Omental fat pad (tissue), 4 donors: ENCODE measurements around the gene AGAP1. TPM values are rescaled to one million over a fixed set of nuclear protein-coding genes. Genes with fewer than 3 reads are reported as not detected.

Experiments used
- ATAC-seq: fragments of 150-250 bp; one replicate; pipeline ENCODE4 v1.9.1; 2016; ENCODE audit warnings: mild to moderate bottlenecking, moderate library complexity; ENCODE audit not compliant: low FRiP score
- DNase-seq: peaks from one replicate; pipeline ENCODE4 v3.0.0-alpha.2; 2019; ENCODE audit warnings: low spot score
- CTCF ChIP-seq, 3 donors: fragments of 450-650 bp; IDR thresholded peaks; one replicate each; pipeline ENCODE4 v1.5.1; 2016 to 2017; ENCODE audit warnings: antibody characterized with exemption in 3 of 3, mild to moderate bottlenecking in 3 of 3, moderate library complexity in 2 of 3
- total RNA-seq, 4 donors: library from RNA; depleted of rRNA; stranded (reverse); fragments of >200 nt; gene quantifications; one replicate each; pipeline ENCODE4 v1.1.0, GENCODE V29; 2016

Gene AGAP1
- total RNA-seq, 4 donors from 2014 or later: 15.5 to 24.3 (median 16.2) TPM

DNA sequence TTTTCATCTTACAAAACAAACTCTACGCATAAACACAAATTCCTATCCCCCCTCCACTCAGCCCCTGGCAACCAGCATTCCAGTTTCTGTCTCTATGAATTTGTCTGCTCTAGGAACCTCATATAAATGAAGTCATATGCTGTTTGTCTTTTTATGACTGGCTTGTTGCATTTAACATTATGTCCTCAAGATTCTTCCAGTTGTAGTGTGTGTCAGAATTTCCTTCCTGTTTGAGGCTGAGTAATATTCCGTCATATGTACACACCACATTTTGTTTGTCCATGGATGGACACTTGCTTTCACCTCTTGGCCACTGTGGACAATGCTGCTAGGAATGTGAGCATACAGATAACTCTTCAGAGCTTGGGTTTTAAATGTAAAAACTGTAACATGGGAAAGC is 402.2 kb downstream of the AGAP1 start:
- DNase-seq (no peak), ATAC-seq (no peak)
- TF ChIP-seq CTCF (IDR thresholded peaks at IDR 0.05): no peak

DNA sequence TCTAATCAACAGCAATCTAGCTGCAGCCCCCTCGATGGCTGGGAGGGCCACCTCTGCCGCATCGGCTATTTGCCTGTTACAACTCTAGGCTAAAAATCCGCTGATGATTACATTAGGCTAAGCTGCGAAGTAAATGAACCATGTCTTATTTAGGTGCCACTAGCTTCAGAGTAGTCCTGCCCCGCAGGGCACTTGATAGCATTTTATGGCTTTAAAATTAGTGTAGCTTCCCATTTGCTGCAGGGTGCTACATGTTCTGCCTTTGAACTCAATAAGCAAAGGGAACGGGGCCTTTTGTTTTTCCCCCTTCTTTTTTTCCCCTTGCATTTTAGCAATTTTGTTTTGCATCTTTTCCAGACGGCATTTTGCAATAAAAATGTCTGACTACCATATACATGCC is 404.1 kb downstream of the AGAP1 start:
- no peak for TF ChIP-seq CTCF (IDR thresholded peaks at IDR 0.05)
- DNase-seq (no peak), ATAC-seq (no peak)

GRCh38 chr2:235898766-235899165 is 404.9 kb downstream of the AGAP1 start:
- ATAC-seq: no peak
- DNase-seq: no peak
- no peak for TF ChIP-seq CTCF (IDR thresholded peaks at IDR 0.05)

- ATAC-seq (no peak), DNase-seq (no peak)
- TF ChIP-seq CTCF (IDR thresholded peaks at IDR 0.05): no peak
Measured at GRCh38 chr2:235900631-235901030, 406.8 kb downstream of the AGAP1 start.

DNA sequence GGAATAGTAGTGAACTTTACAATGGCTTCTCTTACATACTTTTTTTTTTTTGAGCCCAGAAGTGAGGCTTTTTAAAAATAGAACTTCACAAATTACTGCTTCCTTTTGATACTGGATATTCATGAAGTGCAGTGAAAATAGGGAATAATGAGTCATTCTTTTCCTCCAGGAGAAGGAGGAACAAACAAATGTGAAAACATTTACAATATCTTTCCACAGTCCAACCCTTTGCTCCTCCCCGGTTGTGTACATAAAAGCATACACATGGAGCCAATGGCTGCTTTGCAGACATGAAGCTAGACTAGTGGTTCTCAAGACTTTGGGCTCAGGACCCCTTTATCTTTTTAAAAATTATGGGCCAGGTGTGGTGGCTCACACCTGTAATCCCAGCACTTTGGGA is 407.4 kb downstream of the AGAP1 start:
- TF ChIP-seq CTCF (IDR thresholded peaks at IDR 0.05): no peak
- DNase-seq (no peak), ATAC-seq (no peak)

DNA sequence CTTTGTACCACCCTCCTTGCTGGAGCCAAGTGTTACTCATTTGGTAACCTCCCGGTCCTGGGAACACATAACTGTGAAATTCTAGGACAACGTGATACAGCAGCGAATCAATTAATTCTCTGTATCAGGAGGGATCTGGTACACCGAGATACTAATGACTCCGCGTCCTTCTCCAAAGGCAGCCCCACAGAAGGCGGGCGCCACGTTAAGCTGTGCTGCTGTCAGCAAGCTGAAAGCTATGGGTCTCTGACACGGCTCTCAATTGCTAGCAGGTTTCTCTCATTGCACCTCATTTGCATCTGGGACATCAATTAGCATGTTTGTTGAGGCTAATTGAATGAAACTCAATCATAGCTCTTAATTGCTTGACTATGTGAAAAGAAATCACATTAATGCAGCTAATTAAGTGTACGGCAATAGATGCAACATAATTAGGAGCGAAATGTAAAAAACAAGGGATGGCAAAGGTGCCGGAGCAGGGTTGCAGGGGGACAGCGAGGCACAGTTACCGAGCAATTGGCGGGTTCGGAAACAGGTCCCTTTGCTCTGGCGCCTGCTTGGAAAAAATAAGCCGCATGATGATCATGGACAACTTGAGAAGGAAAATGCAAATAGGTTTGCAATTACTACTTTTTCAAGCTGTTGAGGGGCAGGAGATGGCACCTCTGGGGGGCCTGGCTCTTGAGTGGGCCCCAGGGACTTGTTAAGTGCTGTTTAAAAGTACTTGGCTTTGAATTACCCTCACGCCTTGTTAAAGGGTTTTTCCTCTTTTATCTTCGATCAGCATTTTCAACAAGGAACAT is 410.1 kb downstream of the AGAP1 start:
- ATAC-seq (no peak), DNase-seq (no peak)
- no peak for TF ChIP-seq CTCF (IDR thresholded peaks at IDR 0.05)

DNA sequence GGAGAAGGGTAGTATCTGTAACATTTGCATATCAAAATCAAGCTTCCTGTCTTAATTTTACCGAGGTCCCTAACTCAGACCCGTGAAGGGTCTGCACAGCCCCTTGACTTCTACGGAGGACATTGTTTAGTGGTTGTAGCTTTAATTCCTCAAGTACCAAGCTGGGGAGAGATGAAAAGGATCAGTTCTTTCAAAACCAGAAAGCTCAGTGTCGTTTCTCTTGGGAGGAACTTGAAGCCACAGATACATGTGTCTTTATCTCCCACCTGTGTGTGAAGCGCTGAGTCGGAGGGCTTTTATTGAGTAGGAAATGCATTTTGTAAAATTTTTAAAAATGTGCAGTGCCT is 410.7 kb downstream of the AGAP1 start:
- DNase-seq (no peak), ATAC-seq (no peak)
- no peak for TF ChIP-seq CTCF (IDR thresholded peaks at IDR 0.05)
